HFFc6 (cell line): Measurements from ENCODE around the gene EGFR. TPM values are rescaled to one million over a fixed set of nuclear protein-coding genes. Genes with fewer than 3 reads are reported as not detected.

Experiments
- DNase-seq: peaks from one replicate; pipeline ENCODE4 v3.0.0-alpha.2; 2018
- H3K27ac Mint-ChIP-seq: 2 replicates; pipeline ENCODE4 v1.8.0; 2020; ENCODE audit warnings: mild to moderate bottlenecking, mixed read lengths
- H3K27me3 Mint-ChIP-seq: 2 replicates; pipeline ENCODE4 v1.8.0; 2021; ENCODE audit warnings: mild to moderate bottlenecking, moderate library complexity, mixed read lengths; ENCODE audit not compliant: insufficient read depth
- H3K36me3 Mint-ChIP-seq: 2 replicates; pipeline ENCODE4 v1.8.0; 2021; ENCODE audit warnings: low read depth, mixed read lengths
- H3K4me1 Mint-ChIP-seq: 2 replicates; pipeline ENCODE4 v1.8.0; 2020; ENCODE audit warnings: low read depth, mixed read lengths
- H3K4me3 Mint-ChIP-seq: 2 replicates; pipeline ENCODE4 v1.8.0; 2020; ENCODE audit warnings: mild to moderate bottlenecking, moderate library complexity, mixed read lengths
- H3K9me3 Mint-ChIP-seq: 2 replicates; pipeline ENCODE4 v1.8.0; 2020; ENCODE audit warnings: mild to moderate bottlenecking, mixed read lengths
- total RNA-seq, 6 experiments: library from RNA; stranded (reverse); fragmentation: NEBNext Ultra II Directional; extraction: Animal tissue kit (Norgen Biotek cat#: 25700); gene quantifications; 2 replicates in 1 of 6; 3 replicates in 5 of 6; pipeline ENCODE4 v1.2.3, GENCODE V29; 2021
- TF ChIP-seq, protein P1 (sequence below): fragments of 200-600 bp; sonication (generic); IDR thresholded peaks from 2 replicates; pipeline ENCODE4 v1.5.0; 2021; ENCODE audit warnings: antibody characterized with exemption, mild to moderate bottlenecking

The EGFR gene
- total RNA-seq, 6 experiments from 2014 or later: 69.9 to 87.2 (median 77.0) TPM

- Mint-ChIP-seq H3K36me3 (peaks cover 12% of the 10 kb centered on the region), H3K4me3 (no peak overlapping the region), H3K27me3 (peaks cover 2% of the 10 kb centered on the region), H3K27ac (no peak overlapping the region; the same call in 1 of the 2 replicates), H3K9me3 (peaks cover 11% of the 10 kb centered on the region), H3K4me1 (peaks cover 25% of the 10 kb centered on the region)
- TF ChIP-seq, protein P1, sequence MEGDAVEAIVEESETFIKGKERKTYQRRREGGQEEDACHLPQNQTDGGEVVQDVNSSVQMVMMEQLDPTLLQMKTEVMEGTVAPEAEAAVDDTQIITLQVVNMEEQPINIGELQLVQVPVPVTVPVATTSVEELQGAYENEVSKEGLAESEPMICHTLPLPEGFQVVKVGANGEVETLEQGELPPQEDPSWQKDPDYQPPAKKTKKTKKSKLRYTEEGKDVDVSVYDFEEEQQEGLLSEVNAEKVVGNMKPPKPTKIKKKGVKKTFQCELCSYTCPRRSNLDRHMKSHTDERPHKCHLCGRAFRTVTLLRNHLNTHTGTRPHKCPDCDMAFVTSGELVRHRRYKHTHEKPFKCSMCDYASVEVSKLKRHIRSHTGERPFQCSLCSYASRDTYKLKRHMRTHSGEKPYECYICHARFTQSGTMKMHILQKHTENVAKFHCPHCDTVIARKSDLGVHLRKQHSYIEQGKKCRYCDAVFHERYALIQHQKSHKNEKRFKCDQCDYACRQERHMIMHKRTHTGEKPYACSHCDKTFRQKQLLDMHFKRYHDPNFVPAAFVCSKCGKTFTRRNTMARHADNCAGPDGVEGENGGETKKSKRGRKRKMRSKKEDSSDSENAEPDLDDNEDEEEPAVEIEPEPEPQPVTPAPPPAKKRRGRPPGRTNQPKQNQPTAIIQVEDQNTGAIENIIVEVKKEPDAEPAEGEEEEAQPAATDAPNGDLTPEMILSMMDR: no peak
- DNase-seq: no peak
Measured at GRCh38 chr7:54980521-54980920, 38.3 kb upstream of the EGFR start.

DNA sequence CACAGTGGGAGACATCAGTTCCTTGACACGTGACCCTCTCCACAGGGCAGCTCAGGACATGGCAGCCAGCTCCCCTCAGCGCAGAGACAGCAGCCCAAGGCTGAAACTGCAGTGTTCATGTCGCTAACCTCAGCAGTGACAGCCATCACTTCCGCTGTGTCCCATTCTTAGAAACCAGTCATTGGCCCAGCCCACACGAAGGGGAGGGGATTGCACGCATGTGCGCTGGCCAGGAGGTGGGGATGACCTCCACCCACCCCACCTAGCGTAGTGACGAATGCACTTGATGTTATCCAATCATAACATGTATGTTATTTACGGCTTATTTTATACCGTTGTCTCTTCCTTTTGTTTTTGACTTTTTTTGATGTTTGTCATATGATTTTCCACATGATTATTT lies 36.9 kb upstream of the EGFR start:
- H3K36me3 Mint-ChIP-seq: peaks cover 12% of the 10 kb centered on the region
- TF ChIP-seq, protein P1: no peak
- peaks cover 2% of the 10 kb centered on the region for H3K27me3 Mint-ChIP-seq
- H3K27ac Mint-ChIP-seq: no peak overlapping the region
- no peak overlapping the region for H3K4me3 Mint-ChIP-seq
- peaks cover 39% of the 10 kb centered on the region for H3K4me1 Mint-ChIP-seq
- peaks cover 11% of the 10 kb centered on the region for H3K9me3 Mint-ChIP-seq
- DNase-seq: no peak

DNA sequence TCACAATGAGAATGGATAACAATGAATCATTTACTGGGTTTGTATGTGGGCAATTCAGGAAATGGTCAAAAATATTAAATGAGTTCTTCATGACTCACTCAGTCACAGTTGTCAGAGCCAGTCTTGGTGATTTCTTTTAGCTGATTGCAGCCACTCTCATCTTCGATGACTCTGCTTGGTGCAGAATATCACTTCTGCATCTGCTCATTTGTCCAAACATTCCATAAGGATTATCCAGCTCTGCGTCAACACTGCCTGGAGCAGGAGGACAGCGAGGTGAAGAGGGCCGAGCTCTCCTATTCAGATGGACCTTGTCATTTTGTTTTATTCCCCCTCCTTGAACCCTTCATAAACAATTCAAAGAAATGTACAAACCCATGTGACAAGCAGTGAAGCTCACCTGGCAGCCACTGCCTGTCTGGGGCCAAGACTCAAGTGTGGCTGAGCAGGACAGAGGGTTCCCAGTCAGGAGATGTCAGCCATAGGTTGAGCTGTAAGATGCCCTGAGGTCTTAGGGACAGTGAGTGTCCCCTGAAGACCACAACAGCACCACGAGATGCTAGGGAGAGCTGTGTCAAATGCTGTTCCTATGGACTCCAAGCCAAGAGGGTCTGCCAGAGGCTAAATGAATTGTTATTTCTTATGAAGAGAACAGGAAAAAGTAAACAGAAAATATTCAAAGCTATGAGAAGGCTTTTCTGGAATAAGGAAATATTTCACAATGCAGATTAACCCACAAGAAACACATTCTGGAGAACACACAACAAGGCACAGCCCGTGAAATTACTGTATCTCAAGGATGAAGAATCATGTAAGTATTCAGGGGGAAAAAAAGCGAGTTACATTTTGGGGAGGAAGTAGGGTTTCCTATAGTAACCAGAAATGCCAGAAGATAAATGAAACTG lies 33.1 kb upstream of the EGFR start:
- no peaks in the 10 kb centered on the region for H3K27me3 Mint-ChIP-seq
- H3K27ac Mint-ChIP-seq: peak overlapping the region; percentile 97

DNA sequence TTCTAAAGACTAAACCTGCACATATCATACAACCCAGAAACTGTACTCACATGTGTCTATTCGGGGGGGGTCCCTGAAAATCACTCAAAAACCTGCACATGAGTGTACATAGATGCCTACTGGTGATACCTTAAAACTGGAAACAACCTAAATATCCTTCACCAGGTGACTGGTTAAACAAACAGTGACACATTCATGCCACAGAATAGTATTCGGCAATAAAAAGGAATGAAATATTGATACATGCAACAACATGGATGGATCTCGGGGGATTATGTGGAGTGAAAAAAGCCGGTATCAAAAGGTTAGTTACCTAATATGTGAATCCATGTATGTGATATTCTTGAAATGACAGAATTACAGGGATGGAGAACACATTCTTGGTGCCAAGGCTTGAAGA lies 32.1 kb upstream of the EGFR start:
- peaks cover 12% of the 10 kb centered on the region for H3K36me3 Mint-ChIP-seq
- no peak for DNase-seq
- TF ChIP-seq, protein P1: no peak
- H3K4me1 Mint-ChIP-seq: peaks cover 78% of the 10 kb centered on the region
- peak overlapping the region; percentile 97 for H3K27ac Mint-ChIP-seq
- H3K9me3 Mint-ChIP-seq: peaks cover 11% of the 10 kb centered on the region
- no peaks in the 10 kb centered on the region for H3K27me3 Mint-ChIP-seq
- peak overlapping the region; percentile 2; the same call in 1 of the 2 replicates for H3K4me3 Mint-ChIP-seq

More for the DNA sequence above, 33.1 kb upstream of the EGFR start:
- Mint-ChIP-seq H3K36me3 (peaks cover 12% of the 10 kb centered on the region), H3K4me1 (peaks cover 73% of the 10 kb centered on the region), H3K9me3 (peaks cover 11% of the 10 kb centered on the region), H3K4me3 (peak overlapping the region; percentile 84)
- DNase-seq: peak; percentile 96
- TF ChIP-seq, protein P1: no peak

GRCh38 chr7:54987772-54988171 lies 31.0 kb upstream of the EGFR start:
- no peaks in the 10 kb centered on the region for H3K27me3 Mint-ChIP-seq
- peaks cover 6% of the 10 kb centered on the region for H3K36me3 Mint-ChIP-seq
- peaks cover 70% of the 10 kb centered on the region for H3K4me1 Mint-ChIP-seq
- TF ChIP-seq, protein P1: no peak
- no peak for DNase-seq
- H3K4me3 Mint-ChIP-seq: no peak overlapping the region
- H3K9me3 Mint-ChIP-seq: peaks cover 6% of the 10 kb centered on the region
- H3K27ac Mint-ChIP-seq: no peak overlapping the region; the same call in 1 of the 2 replicates
